Mononuclear cell (primary cell): Measurements from ENCODE around the gene CD164L2. TPM values are rescaled to one million over a fixed set of nuclear protein-coding genes. Genes with fewer than 3 reads are reported as not detected.

Source experiments
- H3K27me3 ChIP-seq: 2 replicates; pipeline ENCODE4 v1.6.0; 2011; ENCODE audit warnings: low read length, control low read depth; ENCODE audit not compliant: insufficient read depth
- H3K4me1 ChIP-seq: 2 replicates; pipeline ENCODE4 v1.5.1; 2011; ENCODE audit warnings: mild to moderate bottlenecking, low read length, control low read depth; ENCODE audit not compliant: insufficient read depth
- H3K4me3 ChIP-seq: 2 replicates; pipeline ENCODE4 v1.5.1; 2011; ENCODE audit warnings: mild to moderate bottlenecking, low read length, moderate library complexity
- H3K9me3 ChIP-seq: 2 replicates; pipeline ENCODE4 v1.5.1; 2011; ENCODE audit warnings: low read depth, mild to moderate bottlenecking, control low read depth, low read length
- total RNA-seq: library from RNA; depleted of rRNA; stranded (reverse); fragments of >200 nt; gene quantifications from one replicate; pipeline ENCODE4 v1.2.3, GENCODE V29; 2012

CD164L2 gene
- total RNA-seq, 1 donor, result not detected

DNA sequence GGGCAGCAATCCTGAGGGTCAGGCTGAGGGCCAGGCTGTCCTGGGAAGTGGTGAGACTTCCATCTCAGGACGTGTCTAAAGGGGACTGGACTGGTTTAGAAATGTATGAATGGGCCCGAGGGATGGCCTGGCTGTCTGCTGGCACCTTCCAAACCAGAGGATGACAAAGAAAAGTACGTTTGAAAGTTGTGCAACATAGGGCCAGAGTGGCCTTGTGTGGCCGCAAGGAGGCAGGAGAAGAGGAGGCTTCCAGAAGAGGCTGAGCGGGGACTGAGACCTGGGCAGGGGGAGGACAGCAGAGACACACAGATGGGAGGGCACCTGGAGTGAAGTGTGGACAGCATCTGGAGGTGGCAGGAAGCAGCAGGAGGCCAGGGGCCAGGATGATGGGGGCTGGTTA is 43.9 kb downstream of the CD164L2 start:
- Histone ChIP-seq H3K9me3 (no peaks in the 10 kb centered on the region), H3K4me3 (no peak overlapping the region), H3K4me1 (peaks cover 45% of the 10 kb centered on the region)

DNA sequence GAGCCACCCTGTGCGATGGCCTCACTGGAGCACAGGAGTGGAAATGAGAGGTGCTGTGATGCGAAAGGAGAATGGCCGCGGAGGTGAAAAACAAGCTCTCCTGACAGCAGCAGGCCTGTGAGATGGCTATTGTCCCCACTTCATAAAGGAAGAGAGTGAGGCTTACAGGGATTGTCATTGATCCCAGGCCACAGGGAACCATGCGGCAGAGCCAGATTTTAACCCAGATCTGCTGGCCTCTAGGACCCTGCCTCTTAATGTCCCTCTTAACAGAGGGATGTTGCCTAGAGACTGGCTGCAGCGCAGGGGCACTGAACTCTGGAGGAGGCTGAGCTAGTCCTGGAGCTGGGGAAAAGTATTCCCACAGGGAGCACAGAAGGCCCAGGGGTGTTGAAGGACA is 44.4 kb downstream of the CD164L2 start:
- Histone ChIP-seq H3K4me1 (peaks cover 40% of the 10 kb centered on the region), H3K27me3 (no peaks in the 10 kb centered on the region), H3K4me3 (no peak overlapping the region)

More for the DNA sequence above, 43.9 kb downstream of the CD164L2 start:
- H3K27me3 ChIP-seq, result no peaks in the 10 kb centered on the region

DNA sequence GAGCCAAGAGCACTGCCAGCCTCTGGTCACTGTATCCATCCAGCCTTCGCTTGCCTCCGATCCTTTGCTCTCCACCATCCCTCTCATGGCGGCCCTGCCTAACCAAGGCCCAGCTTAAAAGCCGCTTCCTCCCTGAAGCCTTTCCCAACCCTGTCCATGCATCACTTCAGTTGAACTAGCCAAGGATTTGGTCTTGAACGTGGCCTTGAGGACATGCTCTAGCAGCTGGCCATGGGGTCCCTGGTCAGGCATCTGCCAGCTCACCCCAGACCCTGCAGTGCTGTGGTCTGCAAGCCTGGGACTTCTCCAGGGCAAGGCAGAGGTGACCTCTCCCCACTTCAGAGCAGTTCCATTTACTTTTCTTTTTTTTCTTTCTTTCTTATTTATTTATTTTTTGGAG is 46.4 kb downstream of the CD164L2 start:
- Histone ChIP-seq H3K27me3 (no peaks in the 10 kb centered on the region), H3K9me3 (no peaks in the 10 kb centered on the region), H3K4me3 (no peak overlapping the region), H3K4me1 (peaks cover 32% of the 10 kb centered on the region)

More for the DNA sequence above, 44.4 kb downstream of the CD164L2 start:
- no peaks in the 10 kb centered on the region for H3K9me3 ChIP-seq

DNA sequence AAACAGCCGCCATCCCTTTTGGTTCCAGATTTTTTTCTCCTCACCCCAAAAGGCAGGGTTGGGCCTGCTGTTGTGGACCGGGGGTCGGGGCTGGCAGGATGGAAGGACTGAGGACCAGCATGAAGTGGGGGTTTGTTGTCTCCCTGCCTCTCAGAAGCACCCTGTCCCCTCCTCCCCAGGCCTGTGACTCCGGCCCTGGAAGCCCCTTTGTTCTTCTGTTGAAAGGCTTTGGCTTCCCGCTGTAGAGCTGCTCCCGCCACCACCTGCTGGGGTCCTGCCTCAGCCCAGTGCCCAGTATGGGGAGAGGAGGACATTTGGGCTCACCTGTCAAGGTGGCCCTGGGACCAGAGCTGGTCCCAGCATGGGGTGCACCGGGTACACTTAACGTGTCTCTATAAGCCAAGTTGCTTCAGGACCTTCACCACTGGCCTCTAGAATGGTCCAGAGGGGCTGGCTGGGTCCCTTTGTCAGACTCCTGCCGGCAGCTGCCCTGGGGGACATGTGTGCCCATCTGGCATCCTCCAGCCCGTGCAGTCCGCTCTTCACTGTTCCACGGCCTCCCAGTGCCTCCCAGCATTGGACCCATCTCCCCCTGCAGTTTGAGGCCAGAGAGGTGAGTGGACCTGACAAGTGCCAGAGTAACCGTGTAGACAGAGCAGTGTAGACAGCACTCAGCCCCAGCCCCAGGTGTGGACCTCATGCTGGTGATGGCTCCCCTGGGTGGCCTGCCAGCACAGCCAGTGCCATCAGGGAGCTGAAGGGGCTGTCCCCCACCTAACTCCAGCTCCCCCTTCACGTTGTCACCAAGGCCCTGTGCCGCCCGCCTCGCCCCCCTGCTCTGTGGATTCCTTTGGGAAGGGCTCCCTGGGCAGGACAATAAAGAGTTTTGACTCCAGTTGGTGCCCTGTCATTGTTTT is 47.4 kb downstream of the CD164L2 start:
- H3K27me3 ChIP-seq, result no peaks in the 10 kb centered on the region
- no peaks in the 10 kb centered on the region for H3K9me3 ChIP-seq
- peaks cover 22% of the 10 kb centered on the region for H3K4me1 ChIP-seq
- no peak overlapping the region for H3K4me3 ChIP-seq

DNA sequence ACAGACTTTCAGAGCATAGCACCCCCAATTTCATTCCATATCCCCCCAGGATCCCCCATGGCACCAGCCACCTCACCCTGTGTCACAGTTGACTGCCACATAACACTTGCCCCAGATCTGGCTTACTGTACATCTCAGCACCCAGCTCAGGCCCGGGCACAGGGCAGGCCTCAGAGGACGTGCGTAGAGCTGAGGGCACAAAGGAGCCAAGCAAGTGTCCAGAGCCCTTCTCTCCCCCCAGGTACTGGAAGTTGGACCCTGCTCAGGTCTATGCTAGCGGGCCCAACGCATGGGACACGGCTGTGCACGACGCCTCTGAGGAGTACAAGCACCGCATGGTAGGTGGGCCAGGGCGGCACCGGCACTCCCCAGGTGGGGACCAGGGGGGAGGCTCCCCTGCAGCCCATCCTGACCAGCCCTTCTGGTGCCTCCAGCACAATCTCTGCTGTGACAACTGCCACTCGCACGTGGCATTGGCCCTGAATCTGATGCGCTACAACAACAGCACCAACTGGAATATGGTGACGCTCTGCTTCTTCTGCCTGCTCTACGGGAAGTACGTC is 49.3 kb downstream of the CD164L2 start:
- Histone ChIP-seq H3K27me3 (no peaks in the 10 kb centered on the region), H3K9me3 (no peaks in the 10 kb centered on the region), H3K4me3 (no peak overlapping the region), H3K4me1 (peaks cover 11% of the 10 kb centered on the region)

DNA sequence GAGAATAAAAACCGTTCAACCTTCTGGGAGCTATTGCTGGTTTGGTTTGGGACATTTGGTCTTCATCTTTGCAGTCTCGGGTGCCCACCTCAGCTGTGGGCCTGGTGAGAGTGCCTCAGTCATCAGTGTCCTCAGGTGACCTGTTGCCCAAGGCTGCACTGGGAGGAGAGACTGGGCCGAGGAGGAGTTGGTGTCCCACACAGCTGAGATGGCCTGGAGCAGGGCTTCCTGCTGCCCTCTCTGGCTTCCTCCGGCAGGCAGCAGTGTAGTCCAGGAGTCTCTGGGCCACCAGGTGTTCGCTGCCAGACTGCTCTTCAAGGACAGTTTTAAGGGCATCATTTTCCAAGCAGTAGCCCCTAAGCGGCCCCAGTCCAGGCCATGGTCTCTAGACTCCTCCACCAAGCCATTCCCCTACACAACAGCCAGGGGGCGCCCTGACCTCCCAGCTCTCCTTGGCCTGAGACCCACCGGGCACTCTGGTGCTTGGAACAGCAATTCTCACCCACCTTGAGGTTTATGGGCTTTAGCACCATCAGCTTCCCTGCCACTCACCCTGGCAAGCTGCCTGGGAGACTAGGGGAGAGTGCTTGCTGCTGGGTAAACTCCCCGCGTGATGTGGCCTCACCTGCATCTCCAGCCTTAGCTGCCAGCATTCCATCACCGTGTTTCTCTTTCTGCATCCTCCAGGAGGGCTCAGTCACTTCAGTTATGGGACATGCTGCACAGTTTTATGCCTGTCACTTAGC is 50.4 kb downstream of the CD164L2 start:
- Histone ChIP-seq H3K4me1 (peaks cover 11% of the 10 kb centered on the region), H3K4me3 (no peak overlapping the region), H3K27me3 (no peaks in the 10 kb centered on the region)

DNA sequence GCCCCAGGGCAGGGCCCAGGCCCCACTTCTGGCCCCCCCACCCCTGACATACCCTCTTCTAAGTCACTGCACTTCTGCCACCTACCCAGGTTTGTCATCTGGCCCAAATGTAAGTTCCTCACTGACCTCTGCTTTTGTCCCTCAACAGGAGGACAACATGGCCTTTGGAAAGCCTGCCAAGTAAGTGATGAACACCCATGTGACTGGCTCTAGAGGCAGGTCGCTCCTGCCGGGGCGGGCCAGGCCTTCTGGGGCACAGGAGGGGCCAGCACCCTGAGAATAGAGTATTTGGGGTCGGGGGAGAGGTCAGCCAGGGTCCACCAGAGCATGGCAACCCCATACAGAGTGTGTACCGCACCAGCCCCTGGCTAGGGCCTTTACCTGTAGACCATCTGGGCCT is 51.2 kb downstream of the CD164L2 start:
- no peaks in the 10 kb centered on the region for H3K9me3 ChIP-seq
- no peaks in the 10 kb centered on the region for H3K27me3 ChIP-seq
- no peak overlapping the region for H3K4me3 ChIP-seq
- H3K4me1 ChIP-seq, result peaks cover 13% of the 10 kb centered on the region

More for the DNA sequence above, 50.4 kb downstream of the CD164L2 start:
- H3K9me3 ChIP-seq, result no peaks in the 10 kb centered on the region

DNA sequence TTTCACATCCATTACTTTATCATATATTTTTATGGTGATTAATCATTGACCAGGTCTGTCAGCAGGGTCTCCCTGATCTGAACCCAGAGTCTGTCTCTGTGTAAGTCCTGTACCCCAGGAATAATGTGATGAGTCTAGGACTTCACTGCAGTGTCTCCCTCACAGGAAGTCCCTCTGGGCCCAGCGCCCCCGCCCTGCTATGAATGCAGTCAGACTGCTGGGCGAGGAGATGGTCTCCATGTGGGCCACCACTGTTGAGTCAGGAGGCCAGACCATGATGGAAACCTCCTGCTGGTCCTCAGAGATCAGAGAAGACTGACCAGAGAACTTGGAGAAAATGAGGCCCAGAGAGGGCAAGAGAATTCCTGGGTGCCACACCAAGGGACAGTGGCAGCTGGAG is 51.7 kb downstream of the CD164L2 start:
- no peaks in the 10 kb centered on the region for H3K27me3 ChIP-seq
- H3K4me1 ChIP-seq, result peaks cover 18% of the 10 kb centered on the region
- no peak overlapping the region for H3K4me3 ChIP-seq
- H3K9me3 ChIP-seq, result no peaks in the 10 kb centered on the region

DNA sequence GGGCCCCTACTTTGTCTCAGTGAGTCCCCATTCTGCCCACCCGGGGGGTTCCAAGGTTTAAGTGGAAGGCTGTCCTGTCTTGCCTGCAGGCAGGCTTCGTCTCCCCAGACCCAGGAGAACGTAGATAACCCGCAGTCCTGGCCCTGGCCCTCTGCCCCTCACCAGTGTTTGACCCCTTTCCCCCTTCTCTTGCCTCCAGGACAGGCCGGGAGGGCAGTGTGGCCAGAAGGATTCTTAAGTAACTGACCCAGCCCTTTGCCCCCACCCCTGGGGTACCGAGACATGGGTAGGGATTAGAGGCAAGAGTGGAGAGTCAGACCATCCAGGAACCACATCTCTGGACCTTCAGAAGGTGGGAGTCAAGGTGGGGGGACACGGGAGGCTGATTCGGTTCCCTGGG is 52.3 kb downstream of the CD164L2 start:
- Histone ChIP-seq H3K4me3 (no peak overlapping the region), H3K27me3 (no peaks in the 10 kb centered on the region), H3K4me1 (peaks cover 23% of the 10 kb centered on the region), H3K9me3 (no peaks in the 10 kb centered on the region)

Other genes starting within 250 kb of the CD164L2 start
- 6.4 TPM for gene SLC9A1, start 228.2 kb downstream of the CD164L2 start, total RNA-seq
- gene WDTC1, start 148.7 kb downstream of the CD164L2 start, total RNA-seq, result 14.1 TPM
- gene TMEM222, start 61.2 kb downstream of the CD164L2 start, total RNA-seq, result 17.0 TPM
- gene SYTL1, start 41.3 kb downstream of the CD164L2 start, total RNA-seq, result 44.3 TPM
- gene MAP3K6, start 16.4 kb downstream of the CD164L2 start, total RNA-seq, result 2.0 TPM
- not detected for gene FCN3, start 8.5 kb downstream of the CD164L2 start, total RNA-seq
- gene GPR3, start 9.3 kb upstream of the CD164L2 start, total RNA-seq, result 0.10 TPM
- 29.4 TPM for gene WASF2, start 106.8 kb upstream of the CD164L2 start, total RNA-seq
- gene AHDC1, start 220.8 kb upstream of the CD164L2 start, total RNA-seq, result 3.3 TPM